Measurements from ENCODE around the gene ATP1A1. TPM values are rescaled to one million over a fixed set of nuclear protein-coding genes. Genes with fewer than 3 reads are reported as not detected.

Gene ATP1A1
- total RNA-seq (2014; rRNA removed; shearing (Covaris generic)) (50.2 and 66.4 TPM in 2 replicates), polyA plus RNA-seq (2016; fragmentation: Nextera tagmentation; extraction: Ambion mirVana) (108 and 116 TPM in 2 replicates)

- Histone ChIP-seq H3F3A (ENCODE audit: insufficient read depth) (peaks cover 39% of the 10 kb centered on the region), H3K36me3 (ENCODE audit: low read depth) (no peaks in the 10 kb centered on the region), H3K4me3 (peak within 1 kb of the TSS; percentile 98), H3K4me1 (ENCODE audit: insufficient read depth) (peaks cover 33% of the 10 kb centered on the region), H3K9me2 (ENCODE audit: insufficient read depth) (no peaks in the 10 kb centered on the region), H3K27ac (peak within 1 kb of the TSS; percentile 97), H3K9me3 (ENCODE audit: low read depth) (no peaks in the 10 kb centered on the region), H4K20me1 (ENCODE audit: insufficient read depth) (no peaks in the 10 kb centered on the region), H3K4me2 (ENCODE audit: unreplicated experiment) (peak within 1 kb of the TSS; percentile 86), H2AFZ (peak within 1 kb of the TSS; percentile 91), H3K79me2 (ENCODE audit: insufficient read depth) (peaks cover 37% of the 10 kb centered on the region), H3K9ac (peak within 1 kb of the TSS; percentile 95), H3K27me3 (replicated peaks; ENCODE audit: insufficient read depth) (no peaks in the 10 kb centered on the region)
- no peak for TF ChIP-seq EZH2phosphoT487 (IDR thresholded peaks at IDR 0.05; ENCODE audit: insufficient read depth, low read depth)
- no peak for TF ChIP-seq EZH2 (IDR thresholded peaks at IDR 0.05; ENCODE audit: insufficient read depth, poor library complexity, severe bottlenecking)
- in situ Hi-C loops (cut with MboI), result no loop called here
- peak; percentile 94 for DNase-seq
- WGBS, 2 experiments (ENCODE audit: low coverage in 1 of 2, low lambda C conversion rate in 2 of 2, missing lambda C conversion rate in 2 of 2), result 1 to 2% methylated on average over 52 to 62 of the region's 78 CpGs
These were observed at the start of gene ATP1A1 for GRCh38 chr1:116372651-116373430. TSS of gene ATP1A1 (plus strand) at chr1:116373244. CDS start at chr1:116373512, 268 bp downstream.

- in situ Hi-C loops (cut with MboI), result no loop called here
- 58 to 66% methylated on average over 2 of the region's 2 CpGs for WGBS, 2 experiments (ENCODE audit: low coverage in 1 of 2, low lambda C conversion rate in 2 of 2, missing lambda C conversion rate in 2 of 2)
- no peaks in the 10 kb centered on the region for H3K4me1 ChIP-seq (ENCODE audit: insufficient read depth)
These were observed 49.6 kb upstream of the ATP1A1 start for GRCh38 chr1:116323491-116323890.

GRCh38 chr1:116324411-116324810, 48.6 kb upstream of the ATP1A1 start:
- Histone ChIP-seq H2AFZ (no peak overlapping the region), H3K4me3 (no peak overlapping the region), H3K9ac (no peak overlapping the region), H3K4me2 (ENCODE audit: unreplicated experiment) (no peak overlapping the region), H3K9me3 (ENCODE audit: low read depth) (no peaks in the 10 kb centered on the region), H3K79me2 (ENCODE audit: insufficient read depth) (no peaks in the 10 kb centered on the region), H3K36me3 (ENCODE audit: low read depth) (no peaks in the 10 kb centered on the region), H3K4me1 (ENCODE audit: insufficient read depth) (no peaks in the 10 kb centered on the region), H3K9me2 (ENCODE audit: insufficient read depth) (no peaks in the 10 kb centered on the region), H3K27ac (no peak overlapping the region), H3F3A (ENCODE audit: insufficient read depth) (no peaks in the 10 kb centered on the region), H4K20me1 (ENCODE audit: insufficient read depth) (no peaks in the 10 kb centered on the region), H3K27me3 (replicated peaks; ENCODE audit: insufficient read depth) (no peaks in the 10 kb centered on the region; the same call in none of the 2 replicates)
- no peak for DNase-seq
- in situ Hi-C loops (cut with MboI), result no loop called here
- WGBS, 2 experiments (ENCODE audit: low coverage in 1 of 2, low lambda C conversion rate in 2 of 2, missing lambda C conversion rate in 2 of 2), result 68 to 79% methylated on average over 3 of the region's 3 CpGs
- no peak for TF ChIP-seq EZH2 (IDR thresholded peaks at IDR 0.05; ENCODE audit: insufficient read depth, poor library complexity, severe bottlenecking)
- no peak for TF ChIP-seq EZH2phosphoT487 (IDR thresholded peaks at IDR 0.05; ENCODE audit: insufficient read depth, low read depth)

More at GRCh38 chr1:116323491-116323890, 49.6 kb upstream of the ATP1A1 start:
- no peaks in the 10 kb centered on the region for H3K36me3 ChIP-seq (ENCODE audit: low read depth)
- no peaks in the 10 kb centered on the region for H3K9me3 ChIP-seq (ENCODE audit: low read depth)
- no peak for DNase-seq
- no peak overlapping the region for H3K27ac ChIP-seq
- no peak overlapping the region for H2AFZ ChIP-seq
- no peaks in the 10 kb centered on the region for H4K20me1 ChIP-seq (ENCODE audit: insufficient read depth)
- no peaks in the 10 kb centered on the region for H3K79me2 ChIP-seq (ENCODE audit: insufficient read depth)
- no peak for TF ChIP-seq EZH2 (IDR thresholded peaks at IDR 0.05; ENCODE audit: insufficient read depth, poor library complexity, severe bottlenecking)
- TF ChIP-seq EZH2phosphoT487 (IDR thresholded peaks at IDR 0.05; ENCODE audit: insufficient read depth, low read depth), result no peak
- H3K4me3 ChIP-seq, result no peak overlapping the region
- H3K9me2 ChIP-seq (ENCODE audit: insufficient read depth), result no peaks in the 10 kb centered on the region
- no peaks in the 10 kb centered on the region; the same call in none of the 2 replicates for H3K27me3 ChIP-seq (replicated peaks; ENCODE audit: insufficient read depth)
- H3K9ac ChIP-seq, result no peak overlapping the region
- no peak overlapping the region for H3K4me2 ChIP-seq (ENCODE audit: unreplicated experiment)
- H3F3A ChIP-seq (ENCODE audit: insufficient read depth), result no peaks in the 10 kb centered on the region

- Histone ChIP-seq H4K20me1 (ENCODE audit: insufficient read depth) (no peaks in the 10 kb centered on the region), H2AFZ (no peak overlapping the region), H3K27ac (no peak overlapping the region), H3K9me3 (ENCODE audit: low read depth) (no peaks in the 10 kb centered on the region), H3F3A (ENCODE audit: insufficient read depth) (no peaks in the 10 kb centered on the region), H3K9me2 (ENCODE audit: insufficient read depth) (no peaks in the 10 kb centered on the region), H3K4me3 (no peak overlapping the region), H3K4me1 (ENCODE audit: insufficient read depth) (no peaks in the 10 kb centered on the region), H3K27me3 (replicated peaks; ENCODE audit: insufficient read depth) (no peaks in the 10 kb centered on the region; the same call in none of the 2 replicates), H3K4me2 (ENCODE audit: unreplicated experiment) (no peak overlapping the region), H3K36me3 (ENCODE audit: low read depth) (no peaks in the 10 kb centered on the region), H3K79me2 (ENCODE audit: insufficient read depth) (no peaks in the 10 kb centered on the region), H3K9ac (no peak overlapping the region)
- TF ChIP-seq EZH2 (IDR thresholded peaks at IDR 0.05; ENCODE audit: insufficient read depth, poor library complexity, severe bottlenecking), result no peak
- no peak for TF ChIP-seq EZH2phosphoT487 (IDR thresholded peaks at IDR 0.05; ENCODE audit: insufficient read depth, low read depth)
- 26 to 29% methylated on average over 2 of the region's 2 CpGs for WGBS, 2 experiments (ENCODE audit: low coverage in 1 of 2, low lambda C conversion rate in 2 of 2, missing lambda C conversion rate in 2 of 2)
- no peak for DNase-seq
- in situ Hi-C loops (cut with MboI), result no loop called here
These were observed 47.9 kb upstream of the ATP1A1 start for GRCh38 chr1:116325104-116325503.

Measured in GM23248 (cell line).